Tibial artery (tissue), 4 donors: Measurements from ENCODE around the gene CELF4.

Source experiments
- DNase-seq, 2 donors: peaks; one replicate each; pipeline ENCODE4 v3.0.0-alpha.2; 2019
- H3K27ac ChIP-seq, 2 donors: fragments of 200-600 bp; sonication (generic) in 1 of 2; 1 replicate in 1 of 2; 2 replicates in 1 of 2; pipeline ENCODE4 v1.5.1; 2018 to 2019; ENCODE audit warnings: mild to moderate bottlenecking in 1 of 2
- H3K27me3 ChIP-seq, 2 donors: fragments of 200-600 bp; sonication (generic) in 1 of 2; one replicate each; pipeline versions ENCODE4 v1.5.1 to v1.6.0; 2016 to 2019
- H3K36me3 ChIP-seq, 3 donors: fragments of 200-600 bp; sonication (generic) in 2 of 3; one replicate each; pipeline ENCODE4 v1.5.1; 2016 to 2019; ENCODE audit warnings: mild to moderate bottlenecking in 2 of 3
- H3K4me1 ChIP-seq, 4 donors: fragments of 200-600 bp; sonication (generic) in 2 of 4; 1 replicate in 3 of 4; 2 replicates in 1 of 4; pipeline ENCODE4 v1.5.1; 2016 to 2019
- H3K4me3 ChIP-seq, 2 donors: fragments of 200-600 bp; sonication (generic) in 1 of 2; 1 replicate in 1 of 2; 2 replicates in 1 of 2; pipeline ENCODE4 v1.5.1; 2018 to 2019; ENCODE audit warnings: mild to moderate bottlenecking in 2 of 2
- H3K9me3 ChIP-seq, 3 donors: fragments of 200-600 bp; sonication (generic) in 1 of 3; one replicate each; pipeline ENCODE4 v1.5.1; 2016 to 2019
- CTCF ChIP-seq, 2 experiments: fragments of 200-600 bp in 1 of 2; fragments of 450-650 bp in 1 of 2; IDR thresholded peaks; one replicate each; pipeline ENCODE4 v1.5.1; 2017 to 2019; ENCODE audit warnings: antibody characterized with exemption in 2 of 2, mild to moderate bottlenecking in 1 of 2, moderate library complexity in 1 of 2
- intact Hi-C: fragments of 100-400 bp; cut with DNase I; formaldehyde crosslinking; loops from one replicate; pipeline ENCODE4 v1.15.0; 2023; ENCODE audit warnings: low total_unique reads

The CELF4 gene

GRCh38 chr18:37448946-37449345 is 116.7 kb downstream of the CELF4 start:
- intact Hi-C loops = no loop called here
- no peak for DNase-seq
- no peaks in the 10 kb centered on the region for H3K36me3 ChIP-seq
- H3K4me3 ChIP-seq = no peak overlapping the region
- H3K27me3 ChIP-seq = peaks cover 0 to 31% of the 10 kb centered on the region in 2 donors
- no peaks in the 10 kb centered on the region for H3K9me3 ChIP-seq
- peaks cover 0 to 20% (median 14%) of the 10 kb centered on the region in 4 donors for H3K4me1 ChIP-seq
- no peak overlapping the region for H3K27ac ChIP-seq
- TF ChIP-seq CTCF (IDR thresholded peaks at IDR 0.05) = no peak

- intact Hi-C loops = no loop called here
- no peak overlapping the region for H3K27ac ChIP-seq
- H3K4me1 ChIP-seq = peaks cover 0 to 20% (median 14%) of the 10 kb centered on the region in 4 donors
- DNase-seq = no peak
- TF ChIP-seq CTCF (IDR thresholded peaks at IDR 0.05) = no peak
- H3K36me3 ChIP-seq = no peaks in the 10 kb centered on the region
- no peaks in the 10 kb centered on the region for H3K9me3 ChIP-seq
- peaks cover 0 to 37% of the 10 kb centered on the region in 2 donors for H3K27me3 ChIP-seq
- no peak overlapping the region for H3K4me3 ChIP-seq
Measured at GRCh38 chr18:37447962-37448888, 117.4 kb downstream of the CELF4 start.

GRCh38 chr18:37445836-37446235 is 119.8 kb downstream of the CELF4 start:
- Histone ChIP-seq H3K27me3 (peaks cover 0 to 52% of the 10 kb centered on the region in 2 donors), H3K4me1 (peaks cover 0 to 3% (median 0%) of the 10 kb centered on the region in 4 donors), H3K9me3 (no peaks in the 10 kb centered on the region), H3K36me3 (no peaks in the 10 kb centered on the region), H3K4me3 (no peak overlapping the region), H3K27ac (no peak overlapping the region)
- TF ChIP-seq CTCF (IDR thresholded peaks at IDR 0.05) = no peak
- no peak for DNase-seq
- intact Hi-C loops = no loop called here

- Histone ChIP-seq H3K4me3 (no peak overlapping the region), H3K27ac (no peak overlapping the region), H3K36me3 (no peaks in the 10 kb centered on the region), H3K9me3 (no peaks in the 10 kb centered on the region), H3K27me3 (peaks cover 0 to 52% of the 10 kb centered on the region in 2 donors), H3K4me1 (no peaks in the 10 kb centered on the region)
- intact Hi-C loops = no loop called here
- no peak for DNase-seq
- no peak for TF ChIP-seq CTCF (IDR thresholded peaks at IDR 0.05)
Measured at GRCh38 chr18:37445368-37445767, 120.2 kb downstream of the CELF4 start.

GRCh38 chr18:37443325-37444055 is 122.1 kb downstream of the CELF4 start:
- H3K27ac ChIP-seq = no peak overlapping the region
- DNase-seq = no peak
- H3K27me3 ChIP-seq = peaks cover 0 to 55% of the 10 kb centered on the region in 2 donors
- intact Hi-C loops = no loop called here
- no peaks in the 10 kb centered on the region for H3K36me3 ChIP-seq
- no peaks in the 10 kb centered on the region for H3K4me1 ChIP-seq
- no peak for TF ChIP-seq CTCF (IDR thresholded peaks at IDR 0.05)
- no peak overlapping the region for H3K4me3 ChIP-seq
- H3K9me3 ChIP-seq = no peaks in the 10 kb centered on the region
